Renal pelvis (tissue), 4 donors: Measurements from ENCODE around the gene PER2. TPM values are rescaled to one million over a fixed set of nuclear protein-coding genes. Genes with fewer than 3 reads are reported as not detected.
A peak's percentile ranks its signal among the peaks of the same experiment; 100 is the strongest.
"Not testable (repeated sequence)": the region's sequence is repeated elsewhere in the genome, so short reads cannot be mapped to it uniquely, and the experiment has no call there.

Source experiments
- DNase-seq: peaks from one replicate; pipeline ENCODE4 v3.0.0-alpha.2; 2013
- polyA plus RNA-seq, 3 donors: library from polyadenylated mRNA; unstranded; fragments of 120-200 nt; gene quantifications; one replicate each; pipeline ENCODE4 v1.2.1, GENCODE V29; 2013; ENCODE audit not compliant: insufficient read length in 3 of 3

PER2 gene
- polyA plus RNA-seq, 3 donors: 5.7 to 8.0 (median 7.6) TPM

- peak; percentile 99 for DNase-seq
Observed at GRCh38 chr2:238288650-238289573, 502 bp upstream of the PER2 start.

- DNase-seq: no peak
Observed at GRCh38 chr2:238286987-238287736, 1.2 kb downstream of the PER2 start.

DNA sequence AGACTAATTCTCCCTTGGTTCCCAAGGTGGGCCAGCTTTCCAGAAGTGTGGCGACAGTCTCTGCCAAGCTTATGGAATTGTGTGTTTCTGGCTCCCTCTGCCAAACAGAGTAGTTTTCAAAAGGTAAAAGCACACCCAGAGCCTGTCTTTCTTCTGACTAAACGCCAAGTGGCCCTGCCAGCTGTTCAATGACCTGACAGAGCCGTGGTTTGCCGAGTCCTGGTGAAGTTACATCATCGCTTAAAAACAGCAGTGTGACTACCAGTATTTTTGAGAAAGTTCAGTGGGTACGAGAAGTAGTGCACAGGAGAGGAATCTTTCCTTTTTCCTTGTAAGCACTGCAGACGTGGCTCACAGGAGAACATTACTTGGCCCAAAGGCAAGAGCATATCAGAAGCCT lies 1.9 kb downstream of the PER2 start:
- no peak for DNase-seq

GRCh38 chr2:238286095-238286494 lies 2.3 kb downstream of the PER2 start:
- no peak for DNase-seq

- peak; percentile 85 for DNase-seq
Observed at GRCh38 chr2:238285653-238286082, 2.7 kb downstream of the PER2 start.

- DNase-seq: no peak
Observed at GRCh38 chr2:238284802-238285515, 3.5 kb downstream of the PER2 start.

- no peak for DNase-seq
Observed at GRCh38 chr2:238282861-238283738, 5.3 kb downstream of the PER2 start.

- DNase-seq: no peak
Observed at GRCh38 chr2:238281826-238282480, 6.5 kb downstream of the PER2 start.

DNA sequence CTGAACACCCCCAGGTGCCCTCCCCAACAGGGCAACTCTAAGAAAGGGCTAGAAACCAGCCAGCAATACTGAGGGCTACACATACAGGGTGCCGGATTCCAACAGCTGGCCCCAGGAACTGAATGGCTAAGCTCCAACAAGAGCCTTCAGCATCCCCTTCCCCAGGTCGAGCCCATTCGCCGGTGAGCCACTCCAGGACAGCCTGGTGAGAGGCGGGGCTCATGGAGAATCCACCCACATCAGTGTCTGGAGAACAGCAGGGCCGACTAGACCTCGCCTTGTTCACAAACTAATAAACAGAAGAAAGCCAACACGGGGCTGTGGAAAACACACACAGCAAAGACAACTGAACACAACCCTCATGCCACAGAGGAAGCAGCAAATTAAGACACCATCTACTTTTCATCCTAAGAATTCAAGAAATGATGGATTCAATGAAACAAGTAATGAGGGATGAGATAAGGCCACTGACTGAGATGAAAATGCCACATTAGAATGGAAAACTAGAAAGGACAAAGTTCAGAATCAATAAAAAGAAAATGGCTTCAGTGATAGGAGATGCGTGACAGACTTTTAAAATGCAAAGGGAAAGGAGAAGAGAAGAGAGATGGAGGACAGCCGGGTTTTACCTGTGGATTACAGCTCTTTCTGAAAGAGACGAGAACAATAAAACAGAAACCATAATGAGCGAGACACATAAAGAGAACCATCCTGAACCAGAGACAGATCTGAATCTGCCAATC lies 8.2 kb downstream of the PER2 start:
- DNase-seq: no peak

GRCh38 chr2:238279324-238279682 lies 9.1 kb downstream of the PER2 start:
- no peak for DNase-seq

- no peak for DNase-seq
Observed at GRCh38 chr2:238278626-238279323, 9.6 kb downstream of the PER2 start.

DNA sequence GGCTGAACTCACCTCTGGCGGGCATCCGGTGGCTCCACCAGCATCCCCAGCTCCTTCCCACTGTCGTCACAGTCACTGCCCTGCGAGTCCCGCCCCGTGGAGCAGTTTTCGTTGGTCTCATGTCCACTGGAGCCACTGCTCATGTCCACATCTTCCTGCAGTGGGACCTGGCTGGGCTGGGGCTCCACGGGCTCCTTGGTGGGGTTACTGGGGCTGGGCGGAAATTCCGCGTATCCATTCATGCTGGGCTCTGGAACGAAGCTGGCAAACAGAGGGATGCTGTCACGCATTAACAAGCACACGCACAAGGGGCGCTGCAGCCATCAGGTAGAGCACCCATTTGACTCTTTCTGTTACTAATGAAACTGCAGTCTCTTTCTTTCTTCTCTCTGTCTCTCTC lies 10.7 kb downstream of the PER2 start:
- no peak for DNase-seq

GRCh38 chr2:238274152-238274865 lies 14.1 kb downstream of the PER2 start:
- DNase-seq: no peak

- DNase-seq: not testable (repeated sequence)
Observed at GRCh38 chr2:238273433-238273832, 15.0 kb downstream of the PER2 start.

DNA sequence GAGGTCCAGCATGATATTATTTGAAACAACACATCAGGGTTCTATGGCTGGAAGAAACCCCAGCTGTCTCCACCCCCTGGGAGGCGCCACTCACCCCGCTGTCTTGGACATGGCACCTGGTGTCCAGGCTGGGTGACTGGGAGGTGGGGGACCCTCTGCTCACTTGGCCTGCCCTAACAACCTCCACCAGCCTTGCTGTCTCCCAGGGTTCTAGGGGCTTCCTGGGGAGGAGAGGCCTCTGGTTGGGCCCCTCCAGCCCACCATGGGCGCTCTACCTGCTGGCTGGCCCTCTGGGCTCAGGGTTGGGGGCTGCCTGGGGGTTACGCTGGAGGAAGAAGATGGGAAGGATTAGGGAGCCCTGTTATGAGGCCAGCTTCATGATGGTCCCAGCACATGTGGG lies 16.3 kb downstream of the PER2 start:
- no peak for DNase-seq

DNA sequence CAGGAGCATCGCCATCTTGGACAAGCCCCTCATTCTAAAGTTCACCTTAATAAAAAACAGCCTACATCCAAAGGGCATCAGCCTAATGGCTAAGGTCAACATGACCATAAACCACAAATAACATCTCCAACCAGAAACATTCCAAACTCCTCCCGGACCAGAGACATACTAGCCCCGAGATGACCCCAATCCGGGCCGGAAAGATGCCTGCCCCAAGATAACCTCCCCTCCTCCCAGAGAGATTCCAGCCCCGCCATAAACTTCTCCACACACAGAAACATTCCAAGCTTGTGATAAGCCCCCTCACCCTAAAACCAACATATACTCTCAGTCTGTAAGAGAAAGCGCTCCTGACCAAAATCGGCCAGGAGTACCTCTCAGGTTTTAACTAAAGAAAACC lies 16.7 kb downstream of the PER2 start:
- DNase-seq: not testable (repeated sequence)

- no peak for DNase-seq
Observed at GRCh38 chr2:238271061-238271554, 17.3 kb downstream of the PER2 start.

DNA sequence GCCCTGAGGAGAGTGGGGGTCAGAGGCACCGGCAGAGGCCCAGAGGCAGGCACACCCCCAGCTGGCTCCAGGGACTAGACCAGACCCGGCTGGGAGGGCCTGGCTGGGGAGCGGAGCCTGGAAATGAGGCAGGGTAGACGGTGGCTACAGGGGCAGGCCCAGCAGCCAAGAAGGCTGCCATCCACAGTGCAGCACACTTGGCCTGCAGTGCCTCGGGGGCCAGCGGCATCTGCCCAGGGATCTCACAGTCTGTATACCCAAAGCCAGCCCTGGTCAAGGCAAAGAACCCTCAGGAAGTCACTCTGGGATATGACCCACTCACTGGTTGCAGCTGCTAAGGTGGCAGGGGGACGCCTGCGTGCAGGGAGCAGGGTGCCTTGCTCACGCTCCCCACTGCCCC lies 17.8 kb downstream of the PER2 start:
- no peak for DNase-seq

DNA sequence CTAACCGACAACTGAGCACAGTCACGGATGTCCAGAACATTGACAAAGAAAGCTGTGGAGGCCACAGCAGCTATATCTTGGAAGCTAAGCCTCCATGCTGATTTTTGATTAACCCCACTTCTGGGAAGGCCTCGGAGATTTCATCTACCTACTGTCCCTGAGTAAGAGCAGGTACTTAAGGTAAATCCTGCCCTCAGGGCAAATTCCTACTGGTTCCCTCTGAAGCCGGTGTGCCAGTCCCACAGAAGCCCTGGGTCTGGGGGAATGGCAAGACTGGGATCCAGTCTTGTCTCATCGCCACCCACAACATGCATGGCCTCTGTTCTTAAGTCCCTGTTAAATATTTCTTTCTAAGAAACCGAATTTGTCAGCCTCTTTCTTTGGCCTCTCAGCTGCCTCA lies 18.7 kb downstream of the PER2 start:
- no peak for DNase-seq
